ENCODE data around the gene DLL1.
"Not testable (repeated sequence)": the region's sequence is repeated elsewhere in the genome, so short reads cannot be mapped to it uniquely, and the experiment has no call there.

DLL1 gene

GRCh38 chr6:170290296-170291128, at the start of gene DLL1:
TSS of gene DLL1 (minus strand) at chr6:170291078. CDS start at chr6:170290139, 939 bp downstream.
- peak in 55 of 58 donors; percentile 15 to 94 (median 80) for DNase-seq

GRCh38 chr6:170335199-170335598, 44.3 kb upstream of the DLL1 start:
- not testable (repeated sequence) for DNase-seq

- no peak for DNase-seq
These were observed 38.4 kb upstream of the DLL1 start for GRCh38 chr6:170329321-170329720.

GRCh38 chr6:170317718-170318117, 26.8 kb upstream of the DLL1 start:
- no peak for DNase-seq

- no peak for DNase-seq
These were observed 26.2 kb upstream of the DLL1 start for GRCh38 chr6:170317076-170317475.

- DNase-seq, result no peak
These were observed 25.2 kb upstream of the DLL1 start for GRCh38 chr6:170316071-170316470.

GRCh38 chr6:170314983-170315382, 24.1 kb upstream of the DLL1 start:
- no peak for DNase-seq

GRCh38 chr6:170313716-170314295, 22.9 kb upstream of the DLL1 start:
- no peak for DNase-seq

GRCh38 chr6:170312876-170313275, 22.0 kb upstream of the DLL1 start:
- no peak for DNase-seq

- no peak for DNase-seq
These were observed 20.8 kb upstream of the DLL1 start for GRCh38 chr6:170311696-170312095.

- no peak for DNase-seq
These were observed 17.9 kb upstream of the DLL1 start for GRCh38 chr6:170308761-170309160.

- DNase-seq, result no peak
These were observed 16.2 kb upstream of the DLL1 start for GRCh38 chr6:170307080-170307545.

GRCh38 chr6:170306324-170307079, 15.6 kb upstream of the DLL1 start, which contains the start of gene FAM120B:
TSS of gene FAM120B (plus strand) at chr6:170306758. CDS start at chr6:170317391, 10,633 bp downstream.
- peak; percentile 65 to 98 (median 96) for DNase-seq

- no peak for DNase-seq
These were observed 15.0 kb upstream of the DLL1 start for GRCh38 chr6:170305805-170306323.

- DNase-seq, result no peak
These were observed 10.3 kb upstream of the DLL1 start for GRCh38 chr6:170301184-170301583.

- no peak for DNase-seq
These were observed 7.8 kb upstream of the DLL1 start for GRCh38 chr6:170298688-170299087.

GRCh38 chr6:170297576-170298330, 6.9 kb upstream of the DLL1 start:
- peak in 4 of 58 donors; percentile 60 to 69 (median 66) for DNase-seq

GRCh38 chr6:170296746-170297575, 6.1 kb upstream of the DLL1 start:
- DNase-seq, result peak in 14 of 58 donors; percentile 32 to 69 (median 52)

- DNase-seq, result no peak
These were observed 5.5 kb upstream of the DLL1 start for GRCh38 chr6:170296423-170296745.
